ENCODE data around the gene LAMA2.

GRCh38 chr6:129096651-129097290 is 213.8 kb downstream of the LAMA2 start:
- TF ChIP-seq EP300 (IDR thresholded peaks at IDR 0.05), result no peak
- no peak for TF ChIP-seq CTCF (IDR thresholded peaks at IDR 0.05)

Data from sigmoid colon (tissue), 4 donors.